Ishikawa (cell line): ENCODE data around the gene DNAJC17.

Experiments used
- CEBPB ChIP-seq: IDR thresholded peaks from 2 replicates; pipeline ENCODE4 v1.6.1; 2012
- EGR1 ChIP-seq: IDR thresholded peaks from 2 replicates; pipeline ENCODE4 v1.6.1; 2012
- EP300 ChIP-seq: IDR thresholded peaks from 2 replicates; pipeline ENCODE4 v1.6.1; 2012; ENCODE audit warnings: borderline replicate concordance
- FOXM1 ChIP-seq: IDR thresholded peaks from 2 replicates; pipeline ENCODE4 v1.6.1; 2012; ENCODE audit warnings: low read depth, borderline replicate concordance
- NFIC ChIP-seq: IDR thresholded peaks from 2 replicates; pipeline ENCODE4 v1.6.1; 2012
- RAD21 ChIP-seq: IDR thresholded peaks from 2 replicates; pipeline ENCODE4 v1.6.1; 2012; ENCODE audit warnings: low read depth
- TAF1 ChIP-seq: IDR thresholded peaks from 2 replicates; pipeline ENCODE4 v1.6.1; 2012; ENCODE audit warnings: low read depth, mild to moderate bottlenecking
- TCF12 ChIP-seq: IDR thresholded peaks from 2 replicates; pipeline ENCODE4 v1.6.1; 2012; ENCODE audit warnings: low read depth
- ZBTB7A ChIP-seq: IDR thresholded peaks from 2 replicates; pipeline ENCODE4 v1.6.1; 2012; ENCODE audit warnings: low read depth
- TF ChIP-seq, protein P1 (sequence below): IDR thresholded peaks from 2 replicates; pipeline ENCODE4 v1.6.1; 2012
- TF ChIP-seq, protein P2 (sequence below): IDR thresholded peaks from 2 replicates; pipeline ENCODE4 v1.6.1; 2012
- TF ChIP-seq, protein P3 (sequence below): IDR thresholded peaks from 2 replicates; pipeline ENCODE4 v1.6.1; 2012; ENCODE audit warnings: low read depth, mild to moderate bottlenecking

DNA sequence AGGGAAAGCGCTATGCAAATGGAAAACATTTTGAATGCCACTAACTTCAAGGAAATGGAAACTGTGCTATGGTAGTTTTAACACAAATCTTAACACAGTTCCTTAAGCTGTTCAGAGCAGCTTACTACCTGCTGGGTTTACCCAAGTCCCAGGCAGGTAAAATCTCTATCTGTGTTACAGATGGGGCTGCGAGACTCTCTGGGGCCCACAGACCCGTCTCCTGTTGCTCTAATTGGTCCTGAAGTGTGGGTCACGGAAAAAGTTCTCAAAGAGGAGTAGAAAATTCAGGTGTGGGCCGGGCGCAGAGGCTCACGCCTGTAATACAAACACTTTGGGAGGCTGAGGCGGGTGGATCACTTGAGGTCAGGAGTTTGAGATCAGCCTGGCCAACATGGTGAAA lies 17.3 kb downstream of the DNAJC17 start:
- TF ChIP-seq CEBPB (no peak), RAD21 (no peak), EP300 (no peak), FOXM1 (no peak), ZBTB7A (no peak), TCF12 (no peak), NFIC (no peak), EGR1 (no peak), TAF1 (no peak)
- TF ChIP-seq, protein P1, sequence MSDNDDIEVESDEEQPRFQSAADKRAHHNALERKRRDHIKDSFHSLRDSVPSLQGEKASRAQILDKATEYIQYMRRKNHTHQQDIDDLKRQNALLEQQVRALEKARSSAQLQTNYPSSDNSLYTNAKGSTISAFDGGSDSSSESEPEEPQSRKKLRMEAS, result no peak
- TF ChIP-seq, protein P2, sequence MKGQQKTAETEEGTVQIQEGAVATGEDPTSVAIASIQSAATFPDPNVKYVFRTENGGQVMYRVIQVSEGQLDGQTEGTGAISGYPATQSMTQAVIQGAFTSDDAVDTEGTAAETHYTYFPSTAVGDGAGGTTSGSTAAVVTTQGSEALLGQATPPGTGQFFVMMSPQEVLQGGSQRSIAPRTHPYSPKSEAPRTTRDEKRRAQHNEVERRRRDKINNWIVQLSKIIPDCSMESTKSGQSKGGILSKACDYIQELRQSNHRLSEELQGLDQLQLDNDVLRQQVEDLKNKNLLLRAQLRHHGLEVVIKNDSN, result no peak
- TF ChIP-seq, protein P3, sequence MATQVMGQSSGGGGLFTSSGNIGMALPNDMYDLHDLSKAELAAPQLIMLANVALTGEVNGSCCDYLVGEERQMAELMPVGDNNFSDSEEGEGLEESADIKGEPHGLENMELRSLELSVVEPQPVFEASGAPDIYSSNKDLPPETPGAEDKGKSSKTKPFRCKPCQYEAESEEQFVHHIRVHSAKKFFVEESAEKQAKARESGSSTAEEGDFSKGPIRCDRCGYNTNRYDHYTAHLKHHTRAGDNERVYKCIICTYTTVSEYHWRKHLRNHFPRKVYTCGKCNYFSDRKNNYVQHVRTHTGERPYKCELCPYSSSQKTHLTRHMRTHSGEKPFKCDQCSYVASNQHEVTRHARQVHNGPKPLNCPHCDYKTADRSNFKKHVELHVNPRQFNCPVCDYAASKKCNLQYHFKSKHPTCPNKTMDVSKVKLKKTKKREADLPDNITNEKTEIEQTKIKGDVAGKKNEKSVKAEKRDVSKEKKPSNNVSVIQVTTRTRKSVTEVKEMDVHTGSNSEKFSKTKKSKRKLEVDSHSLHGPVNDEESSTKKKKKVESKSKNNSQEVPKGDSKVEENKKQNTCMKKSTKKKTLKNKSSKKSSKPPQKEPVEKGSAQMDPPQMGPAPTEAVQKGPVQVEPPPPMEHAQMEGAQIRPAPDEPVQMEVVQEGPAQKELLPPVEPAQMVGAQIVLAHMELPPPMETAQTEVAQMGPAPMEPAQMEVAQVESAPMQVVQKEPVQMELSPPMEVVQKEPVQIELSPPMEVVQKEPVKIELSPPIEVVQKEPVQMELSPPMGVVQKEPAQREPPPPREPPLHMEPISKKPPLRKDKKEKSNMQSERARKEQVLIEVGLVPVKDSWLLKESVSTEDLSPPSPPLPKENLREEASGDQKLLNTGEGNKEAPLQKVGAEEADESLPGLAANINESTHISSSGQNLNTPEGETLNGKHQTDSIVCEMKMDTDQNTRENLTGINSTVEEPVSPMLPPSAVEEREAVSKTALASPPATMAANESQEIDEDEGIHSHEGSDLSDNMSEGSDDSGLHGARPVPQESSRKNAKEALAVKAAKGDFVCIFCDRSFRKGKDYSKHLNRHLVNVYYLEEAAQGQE, result no peak
